Measurements from ENCODE around the gene COL13A1.

COL13A1 gene

DNA sequence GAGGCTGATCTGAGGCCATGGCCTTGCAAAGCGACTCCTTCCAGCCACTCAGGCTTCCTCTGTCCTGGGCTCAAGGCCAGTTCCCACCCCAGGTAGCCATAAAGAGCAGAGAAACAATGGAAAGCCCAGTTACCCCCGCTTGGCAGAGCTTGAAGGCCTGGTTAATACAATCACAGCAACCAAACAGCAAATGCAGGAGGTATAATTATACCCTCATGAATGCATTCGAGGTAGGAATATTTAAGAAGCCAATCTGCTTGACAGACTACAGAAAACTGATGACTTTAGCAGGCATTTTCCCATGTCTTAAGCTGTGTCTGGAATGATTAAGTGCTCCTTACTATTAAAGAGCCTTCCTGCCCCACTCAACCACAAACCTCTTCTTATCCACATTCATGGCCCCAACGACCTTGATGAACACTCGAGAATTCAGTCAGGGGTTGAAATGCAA, 136.9 kb downstream of the COL13A1 start:
- Mint-ChIP-seq H3K27me3 (peaks cover 14% of the 10 kb centered on the region), H3K27ac (no peak overlapping the region), H3K4me3 (no peak overlapping the region), H3K4me1 (ENCODE audit: low read depth) (no peaks in the 10 kb centered on the region), H3K9me3 (no peaks in the 10 kb centered on the region), H3K36me3 (ENCODE audit: low read depth) (no peaks in the 10 kb centered on the region)
- no peak for DNase-seq

DNA sequence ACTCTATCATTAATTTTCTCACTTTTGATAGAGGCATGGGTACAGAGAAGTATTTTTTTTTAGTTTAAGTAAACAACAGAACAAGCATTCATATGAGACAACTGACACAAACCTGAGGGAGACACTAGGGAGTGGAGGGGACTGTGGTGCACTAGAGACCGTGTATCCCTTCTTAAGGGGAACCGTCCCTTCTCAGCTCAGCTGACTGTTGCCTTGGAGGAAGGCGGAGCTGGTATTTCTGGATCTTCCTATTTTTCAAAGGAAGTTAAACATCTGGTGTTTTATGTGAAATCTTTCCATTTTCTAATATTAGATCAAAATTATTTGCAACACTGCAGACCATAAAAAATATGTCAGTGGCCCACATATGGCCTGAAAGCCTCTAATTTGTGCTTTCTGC, 137.4 kb downstream of the COL13A1 start:
- Mint-ChIP-seq H3K4me3 (no peak overlapping the region), H3K27ac (no peak overlapping the region), H3K27me3 (peaks cover 14% of the 10 kb centered on the region), H3K9me3 (no peaks in the 10 kb centered on the region), H3K4me1 (ENCODE audit: low read depth) (no peaks in the 10 kb centered on the region), H3K36me3 (ENCODE audit: low read depth) (no peaks in the 10 kb centered on the region)
- DNase-seq: no peak

DNA sequence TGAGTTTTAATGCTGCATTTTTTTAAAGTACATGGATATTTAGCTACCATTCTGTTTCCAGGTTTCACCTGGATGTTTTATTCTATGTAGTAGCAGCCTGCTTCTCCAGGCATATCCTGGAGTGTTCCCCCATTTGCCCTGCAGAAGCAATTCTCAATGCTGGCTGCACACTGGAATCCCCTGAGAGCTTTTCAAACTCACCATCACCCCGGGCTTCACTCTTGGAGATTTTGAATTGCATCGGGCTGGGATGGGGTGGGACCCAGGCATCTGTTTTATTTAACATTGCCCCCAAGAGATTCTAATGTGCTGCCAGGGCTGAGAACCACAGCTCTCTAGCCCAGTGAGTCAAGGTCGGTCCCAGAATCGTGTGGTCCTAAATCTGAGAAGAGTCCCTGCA, 137.8 kb downstream of the COL13A1 start:
- Mint-ChIP-seq H3K27ac (no peak overlapping the region), H3K9me3 (no peaks in the 10 kb centered on the region), H3K27me3 (peaks cover 14% of the 10 kb centered on the region), H3K36me3 (ENCODE audit: low read depth) (no peaks in the 10 kb centered on the region), H3K4me3 (no peak overlapping the region), H3K4me1 (ENCODE audit: low read depth) (no peaks in the 10 kb centered on the region)
- no peak for DNase-seq

DNA sequence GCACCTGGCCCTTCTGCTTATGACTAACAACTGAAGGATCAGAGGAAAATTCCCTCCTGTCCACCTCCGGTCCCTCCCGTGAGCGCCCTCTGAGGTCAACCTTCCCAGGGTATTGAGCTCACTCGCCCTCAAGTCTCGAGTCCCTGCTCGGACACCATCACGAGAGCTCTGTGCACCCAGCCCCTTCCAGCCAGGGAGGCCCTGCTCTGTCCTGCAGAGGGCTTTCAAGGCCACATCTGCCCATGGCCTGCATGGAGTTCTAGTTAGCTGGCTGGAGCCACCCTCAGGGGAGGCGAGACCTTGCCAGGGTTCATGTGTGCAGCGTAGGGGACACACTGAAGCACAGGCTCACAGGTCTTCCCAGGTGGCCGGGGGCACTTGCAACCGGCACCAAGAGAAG, 140.0 kb downstream of the COL13A1 start:
- Mint-ChIP-seq H3K27ac (no peak overlapping the region), H3K4me1 (ENCODE audit: low read depth) (no peaks in the 10 kb centered on the region), H3K9me3 (no peaks in the 10 kb centered on the region), H3K4me3 (no peak overlapping the region), H3K27me3 (peaks cover 13% of the 10 kb centered on the region), H3K36me3 (ENCODE audit: low read depth) (no peaks in the 10 kb centered on the region)
- no peak for DNase-seq

DNA sequence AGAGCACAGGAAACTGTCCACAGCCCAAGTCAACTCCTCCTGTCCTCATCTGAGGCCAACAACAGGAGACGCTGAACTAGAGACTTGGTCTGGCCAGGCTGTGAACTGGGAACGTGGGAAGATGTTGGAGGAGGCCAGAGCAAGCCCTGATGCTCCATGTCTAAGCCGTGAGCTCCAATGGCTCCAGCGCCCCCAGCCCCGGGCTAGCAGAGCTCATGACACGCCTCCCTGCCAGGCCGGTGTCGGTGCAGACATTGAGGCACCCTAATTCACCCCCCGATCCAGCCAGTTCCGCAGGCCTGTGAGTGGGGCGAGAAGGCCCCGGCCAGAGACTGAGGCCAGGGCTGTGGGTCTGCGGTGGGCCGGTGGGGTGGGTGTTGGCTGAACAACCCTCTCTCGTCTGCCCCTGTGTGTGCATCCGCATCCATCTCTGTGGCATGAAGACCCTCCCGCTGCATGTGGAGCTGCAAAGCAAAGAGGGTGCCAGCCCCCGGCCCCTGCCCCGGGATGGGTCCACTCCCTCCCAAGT, 141.7 kb downstream of the COL13A1 start:
- Mint-ChIP-seq H3K27ac (no peak overlapping the region), H3K9me3 (no peaks in the 10 kb centered on the region), H3K4me3 (no peak overlapping the region), H3K4me1 (ENCODE audit: low read depth) (no peaks in the 10 kb centered on the region), H3K36me3 (ENCODE audit: low read depth) (no peaks in the 10 kb centered on the region), H3K27me3 (peaks cover 13% of the 10 kb centered on the region)
- DNase-seq: no peak

DNA sequence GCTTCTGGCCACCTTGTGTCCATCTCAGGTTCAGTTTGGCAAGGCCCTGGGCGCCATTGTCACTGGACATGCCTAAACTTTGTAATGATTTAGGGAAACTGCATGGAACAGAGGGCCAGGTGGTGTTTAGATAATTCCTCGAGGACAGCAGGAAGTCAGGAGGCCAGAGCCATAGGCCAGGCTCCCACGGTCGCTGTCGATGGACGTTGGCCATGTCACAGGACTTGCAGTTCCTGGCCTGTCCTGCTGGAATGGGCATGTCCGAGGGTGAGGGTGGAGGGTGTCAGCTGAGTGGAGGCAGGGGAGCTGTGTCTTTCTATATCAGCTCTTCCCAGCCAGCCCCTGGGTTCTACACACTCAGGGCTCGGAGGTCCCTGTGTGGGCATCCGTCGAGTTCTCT, 143.1 kb downstream of the COL13A1 start:
- Mint-ChIP-seq H3K27me3 (peaks cover 8% of the 10 kb centered on the region), H3K27ac (no peak overlapping the region), H3K4me1 (ENCODE audit: low read depth) (no peaks in the 10 kb centered on the region), H3K36me3 (ENCODE audit: low read depth) (no peaks in the 10 kb centered on the region), H3K9me3 (no peaks in the 10 kb centered on the region), H3K4me3 (no peak overlapping the region)
- DNase-seq: no peak

DNA sequence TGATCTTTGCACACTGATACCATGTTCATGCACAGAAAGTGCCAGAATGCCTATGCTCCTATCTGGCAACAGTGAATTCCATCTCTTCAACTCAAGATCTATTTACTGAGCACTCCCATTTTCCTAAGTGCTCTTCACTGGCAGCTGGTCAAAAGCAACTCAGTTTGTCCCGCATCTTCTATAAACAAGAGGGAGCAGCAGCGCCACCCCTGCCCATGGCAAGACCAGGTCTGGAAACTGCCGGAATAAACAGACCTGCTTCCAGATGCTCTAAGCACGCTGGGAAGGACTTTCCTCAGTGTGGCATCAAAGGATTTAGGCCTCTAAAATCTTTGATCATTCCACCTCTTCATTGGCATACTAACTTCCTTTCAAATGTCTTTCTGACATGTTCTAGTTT, 146.6 kb downstream of the COL13A1 start:
- no peak for DNase-seq
- no peaks in the 10 kb centered on the region for H3K9me3 Mint-ChIP-seq
- H3K36me3 Mint-ChIP-seq (ENCODE audit: low read depth): no peaks in the 10 kb centered on the region
- no peak overlapping the region for H3K4me3 Mint-ChIP-seq
- no peaks in the 10 kb centered on the region for H3K4me1 Mint-ChIP-seq (ENCODE audit: low read depth)
- H3K27ac Mint-ChIP-seq: no peak overlapping the region
- H3K27me3 Mint-ChIP-seq: peaks cover 2% of the 10 kb centered on the region

DNA sequence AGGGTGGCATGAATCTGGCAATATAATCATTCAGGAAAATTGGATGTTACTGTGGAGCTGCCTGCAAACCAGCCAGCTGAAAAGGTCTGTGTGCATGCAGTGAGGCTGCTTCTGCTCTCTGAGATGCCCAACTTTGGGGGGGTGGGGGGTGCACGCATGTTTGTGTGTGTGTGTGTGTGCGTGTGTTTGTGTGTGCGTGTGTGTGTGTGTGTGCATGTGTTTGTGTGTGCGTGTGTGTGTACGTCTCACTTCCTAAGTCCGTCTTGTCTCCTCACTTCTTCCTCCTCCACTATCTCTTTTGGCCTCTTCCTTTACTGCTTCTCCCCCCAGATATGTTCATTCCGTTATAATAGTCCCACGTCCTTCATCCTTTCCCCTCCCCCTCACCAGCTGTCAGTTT, 148.1 kb downstream of the COL13A1 start:
- H3K36me3 Mint-ChIP-seq (ENCODE audit: low read depth): no peaks in the 10 kb centered on the region
- H3K27me3 Mint-ChIP-seq: peaks cover 2% of the 10 kb centered on the region
- no peaks in the 10 kb centered on the region for H3K4me1 Mint-ChIP-seq (ENCODE audit: low read depth)
- H3K4me3 Mint-ChIP-seq: no peak overlapping the region
- no peak for DNase-seq
- no peak overlapping the region for H3K27ac Mint-ChIP-seq
- no peaks in the 10 kb centered on the region for H3K9me3 Mint-ChIP-seq

DNA sequence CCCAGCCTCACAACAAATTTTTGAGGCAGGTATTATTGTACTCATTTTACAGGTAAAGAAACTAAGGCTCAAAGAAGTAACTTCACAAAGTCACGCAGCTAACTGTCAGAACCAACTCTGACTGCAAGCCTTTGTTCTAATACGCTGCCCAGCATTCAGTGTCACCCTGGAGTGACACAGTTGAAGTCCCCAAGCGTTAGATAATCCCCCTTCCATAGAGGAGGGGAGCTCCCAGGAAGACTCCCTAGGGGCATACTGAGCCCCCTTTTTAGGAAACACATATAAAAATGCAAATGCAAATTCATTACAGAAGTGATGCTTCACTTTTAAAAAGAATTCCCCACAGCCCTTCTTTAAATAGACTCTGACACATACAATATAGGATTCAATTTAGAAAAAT, 150.0 kb downstream of the COL13A1 start:
- DNase-seq: no peak
- H3K4me1 Mint-ChIP-seq (ENCODE audit: low read depth): no peaks in the 10 kb centered on the region
- H3K27me3 Mint-ChIP-seq: no peaks in the 10 kb centered on the region
- no peaks in the 10 kb centered on the region for H3K36me3 Mint-ChIP-seq (ENCODE audit: low read depth)
- H3K9me3 Mint-ChIP-seq: no peaks in the 10 kb centered on the region
- H3K27ac Mint-ChIP-seq: no peak overlapping the region
- H3K4me3 Mint-ChIP-seq: no peak overlapping the region

DNA sequence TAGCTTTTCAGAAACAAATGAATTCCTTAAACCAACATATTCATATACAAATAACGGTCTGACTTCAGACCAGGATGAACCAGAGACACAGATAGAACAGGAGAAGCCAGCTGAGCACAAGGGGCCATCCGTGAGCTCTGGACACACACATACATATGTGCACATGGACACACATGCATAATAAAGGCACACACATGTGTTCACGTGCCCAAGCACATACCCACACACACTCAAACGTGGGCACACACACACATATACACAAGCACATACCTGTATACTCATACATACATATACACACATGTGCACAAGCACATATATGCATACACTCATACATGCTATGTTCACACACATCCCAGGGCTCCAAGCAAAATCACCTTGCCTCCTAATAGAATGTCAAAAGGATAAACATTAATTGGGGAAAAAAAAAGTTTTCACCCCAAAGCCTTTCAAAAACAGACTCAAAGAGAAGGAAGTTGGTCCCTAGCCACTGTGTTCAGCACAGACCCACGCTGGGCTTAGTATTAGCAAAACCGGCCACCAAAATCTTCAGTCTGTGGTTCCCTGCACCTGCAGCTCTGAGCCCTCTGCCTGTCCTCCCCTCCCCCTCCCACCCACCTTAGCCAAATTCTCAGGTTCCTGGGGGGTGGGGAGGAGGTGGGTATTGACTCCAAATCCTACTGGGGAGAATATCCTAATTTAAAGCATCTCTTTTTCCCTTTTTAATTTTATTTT, 150.5 kb downstream of the COL13A1 start:
- Mint-ChIP-seq H3K27me3 (no peaks in the 10 kb centered on the region), H3K9me3 (no peaks in the 10 kb centered on the region), H3K4me3 (no peak overlapping the region), H3K36me3 (ENCODE audit: low read depth) (no peaks in the 10 kb centered on the region), H3K27ac (no peak overlapping the region), H3K4me1 (ENCODE audit: low read depth) (no peaks in the 10 kb centered on the region)
- DNase-seq: no peak

DNA sequence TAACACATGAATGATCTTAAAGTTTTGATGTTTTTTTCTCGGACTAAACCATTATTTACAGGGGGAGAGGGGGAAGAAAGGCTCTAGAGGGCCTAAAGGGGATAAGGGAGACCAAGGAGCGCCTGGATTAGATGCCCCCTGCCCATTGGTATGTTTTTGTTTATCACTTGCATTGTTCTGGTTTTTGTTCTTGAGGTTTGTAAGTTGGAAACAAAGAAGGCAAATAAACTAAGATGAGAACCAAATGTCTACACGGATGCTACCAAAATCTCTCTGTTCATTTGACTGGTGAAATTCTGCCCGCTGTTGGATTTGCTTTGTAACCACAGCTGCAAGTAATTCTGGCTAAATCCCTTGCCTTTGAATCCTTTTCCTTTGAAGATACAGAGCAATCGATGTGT, 151.1 kb downstream of the COL13A1 start:
- H3K4me3 Mint-ChIP-seq: no peak overlapping the region
- no peak for DNase-seq
- no peaks in the 10 kb centered on the region for H3K9me3 Mint-ChIP-seq
- no peaks in the 10 kb centered on the region for H3K36me3 Mint-ChIP-seq (ENCODE audit: low read depth)
- H3K27me3 Mint-ChIP-seq: no peaks in the 10 kb centered on the region
- no peaks in the 10 kb centered on the region for H3K4me1 Mint-ChIP-seq (ENCODE audit: low read depth)
- no peak overlapping the region for H3K27ac Mint-ChIP-seq

DNA sequence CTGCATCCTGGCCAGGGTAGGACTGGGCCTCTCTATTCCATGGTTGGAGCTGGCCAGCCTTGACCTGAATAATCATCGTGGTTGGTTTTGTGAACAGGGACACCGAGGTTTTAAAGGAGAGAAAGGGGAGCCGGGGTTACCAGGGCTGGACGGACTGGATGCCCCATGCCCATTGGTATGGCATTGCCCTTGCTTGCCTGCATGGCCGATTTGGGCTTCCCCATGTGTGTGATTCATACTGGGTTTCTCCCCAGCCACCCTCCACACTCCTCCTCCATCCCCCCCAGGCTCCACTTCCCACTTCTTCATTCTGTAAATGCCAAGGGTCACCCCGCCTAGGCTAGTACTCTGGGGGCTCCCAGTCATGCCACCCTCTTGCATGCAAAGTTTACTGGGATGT, 152.1 kb downstream of the COL13A1 start:
- Mint-ChIP-seq H3K36me3 (ENCODE audit: low read depth) (no peaks in the 10 kb centered on the region), H3K9me3 (no peaks in the 10 kb centered on the region), H3K4me1 (ENCODE audit: low read depth) (no peaks in the 10 kb centered on the region), H3K4me3 (no peak overlapping the region), H3K27me3 (peaks cover 3% of the 10 kb centered on the region), H3K27ac (no peak overlapping the region)
- DNase-seq: no peak

DNA sequence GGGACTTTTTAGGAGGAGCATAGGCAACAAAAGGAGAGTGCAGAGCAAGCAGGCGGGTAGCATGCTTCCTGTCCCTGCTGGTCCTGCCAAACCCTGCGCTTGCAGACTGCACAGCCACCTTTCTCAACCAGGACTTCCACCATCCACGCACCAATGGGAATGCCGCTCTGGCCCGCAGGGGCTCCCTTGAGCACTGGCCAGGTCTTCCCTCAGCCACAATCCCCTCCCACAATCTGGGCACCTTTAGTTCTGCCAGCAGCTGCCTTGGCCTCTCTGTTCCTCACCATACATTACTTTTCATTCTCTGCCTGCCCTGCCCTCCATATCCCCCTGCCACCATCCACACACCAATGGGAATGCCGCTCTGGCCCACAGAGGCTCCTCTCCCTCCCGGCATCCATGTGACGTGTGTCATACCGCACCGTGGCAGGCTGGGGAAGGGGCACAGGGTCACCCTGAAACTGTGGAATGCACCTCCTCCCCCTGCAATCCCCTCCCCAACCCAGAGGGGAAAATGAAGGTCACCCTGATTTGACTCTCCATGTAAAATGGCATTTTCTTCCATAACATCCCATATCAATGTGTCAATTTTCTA, 153.6 kb downstream of the COL13A1 start:
- no peak overlapping the region for H3K27ac Mint-ChIP-seq
- H3K9me3 Mint-ChIP-seq: no peaks in the 10 kb centered on the region
- H3K36me3 Mint-ChIP-seq (ENCODE audit: low read depth): no peaks in the 10 kb centered on the region
- no peaks in the 10 kb centered on the region for H3K4me1 Mint-ChIP-seq (ENCODE audit: low read depth)
- no peak overlapping the region for H3K4me3 Mint-ChIP-seq
- H3K27me3 Mint-ChIP-seq: peaks cover 3% of the 10 kb centered on the region
- DNase-seq: no peak

DNA sequence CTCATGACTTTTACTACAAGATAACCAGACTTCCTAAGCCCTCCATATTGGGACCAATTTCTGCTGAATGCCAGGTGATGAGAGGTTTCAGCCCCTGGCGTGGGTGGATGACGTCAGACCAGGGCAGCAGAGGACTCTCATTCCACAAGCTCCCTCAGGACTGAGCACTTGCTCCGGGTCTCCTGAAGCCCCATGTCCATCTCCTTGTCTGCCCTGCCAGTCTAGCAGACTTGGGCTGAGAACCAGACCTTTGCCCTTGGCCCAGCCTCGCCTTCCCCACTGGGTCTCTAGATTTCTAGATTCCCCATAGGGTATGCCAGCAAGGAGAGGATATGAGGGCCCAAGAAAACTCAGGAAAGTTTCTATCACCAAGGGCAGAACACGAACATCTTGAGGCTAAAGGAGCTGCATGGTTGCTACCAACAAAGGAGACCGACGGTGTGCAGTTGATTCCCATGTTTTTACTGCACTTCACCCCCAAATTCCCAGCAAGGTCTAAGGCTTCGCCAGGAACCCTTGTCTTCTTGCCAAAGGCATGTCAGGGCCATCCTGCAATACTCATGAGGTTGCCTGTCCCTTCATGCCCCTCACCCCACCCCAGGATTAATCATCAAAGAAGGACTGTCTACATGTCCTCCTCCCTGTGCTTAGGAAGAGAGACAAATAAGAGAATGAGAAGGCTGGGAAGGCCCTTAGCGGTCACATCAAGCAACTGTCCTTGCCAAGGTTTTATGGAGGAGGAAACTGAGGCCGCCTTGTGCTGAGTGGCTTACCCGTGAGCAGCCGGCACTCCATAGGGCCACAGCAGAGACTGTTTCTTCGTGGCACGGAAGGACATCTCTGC, 154.4 kb downstream of the COL13A1 start:
- no peak overlapping the region for H3K4me3 Mint-ChIP-seq
- H3K27ac Mint-ChIP-seq: no peak overlapping the region
- no peak for DNase-seq
- H3K27me3 Mint-ChIP-seq: peaks cover 3% of the 10 kb centered on the region
- H3K36me3 Mint-ChIP-seq (ENCODE audit: low read depth): no peaks in the 10 kb centered on the region
- H3K4me1 Mint-ChIP-seq (ENCODE audit: low read depth): no peaks in the 10 kb centered on the region
- H3K9me3 Mint-ChIP-seq: no peaks in the 10 kb centered on the region

DNA sequence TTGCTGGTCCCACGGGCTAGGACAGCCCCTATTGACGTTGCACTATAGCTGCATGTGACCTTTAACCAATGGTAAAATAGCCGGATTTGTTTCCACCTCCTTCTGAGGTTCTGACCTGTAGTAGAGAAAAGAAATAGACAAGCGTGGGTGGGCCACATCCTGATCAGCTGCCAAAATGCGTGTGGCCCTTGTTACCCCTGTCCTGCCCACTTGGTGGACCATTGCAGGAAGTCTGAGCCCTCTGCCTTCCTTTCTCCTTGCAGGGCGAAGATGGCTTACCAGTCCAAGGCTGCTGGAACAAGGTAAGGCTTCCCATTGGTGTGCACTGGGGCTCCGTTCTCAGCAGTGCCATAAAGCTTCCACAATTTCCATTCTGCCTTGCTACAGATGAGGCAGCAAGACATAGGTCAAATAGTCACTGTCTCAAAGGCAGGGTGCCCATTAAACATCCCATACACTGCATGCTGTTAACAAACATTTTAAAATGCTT, 155.1 kb downstream of the COL13A1 start:
- Mint-ChIP-seq H3K9me3 (no peaks in the 10 kb centered on the region), H3K27me3 (peaks cover 3% of the 10 kb centered on the region), H3K36me3 (ENCODE audit: low read depth) (no peaks in the 10 kb centered on the region), H3K4me1 (ENCODE audit: low read depth) (no peaks in the 10 kb centered on the region), H3K4me3 (no peak overlapping the region), H3K27ac (no peak overlapping the region)
- DNase-seq: no peak
